HEK293T (cell line): ENCODE results near the gene USP33.

ENCODE experiments used
- ARNT ChIP-seq: fragments of 450-650 bp; IDR thresholded peaks from 2 replicates; pipeline ENCODE4 v1.6.1; 2017; ENCODE audit warnings: mild to moderate bottlenecking
- FOXK2 ChIP-seq: fragments of 450-650 bp; IDR thresholded peaks from 2 replicates; pipeline ENCODE4 v1.6.1; 2016; ENCODE audit warnings: mild to moderate bottlenecking
- HDGF ChIP-seq: fragments of 450-650 bp; IDR thresholded peaks from 2 replicates; pipeline ENCODE4 v1.6.1; 2017; ENCODE audit warnings: antibody characterized with exemption, borderline replicate concordance
- L3MBTL2 ChIP-seq: fragments of 450-650 bp; conservative IDR thresholded peaks from 2 replicates; pipeline ENCODE4 v1.6.1; 2016; ENCODE audit warnings: mild to moderate bottlenecking
- LEF1 ChIP-seq: fragments of 450-650 bp; IDR thresholded peaks from 2 replicates; pipeline ENCODE4 v1.6.1; 2017; ENCODE audit warnings: mild to moderate bottlenecking, borderline replicate concordance
- SP1 ChIP-seq: fragments of 450-650 bp; IDR thresholded peaks from 2 replicates; pipeline ENCODE4 v1.6.1; 2017
- SUZ12 ChIP-seq: fragments of 450-650 bp; IDR thresholded peaks from 2 replicates; pipeline ENCODE4 v1.6.1; 2016; ENCODE audit warnings: mild to moderate bottlenecking
- ZNF384 ChIP-seq: fragments of 450-650 bp; IDR thresholded peaks from 2 replicates; pipeline ENCODE4 v1.6.1; 2016

DNA sequence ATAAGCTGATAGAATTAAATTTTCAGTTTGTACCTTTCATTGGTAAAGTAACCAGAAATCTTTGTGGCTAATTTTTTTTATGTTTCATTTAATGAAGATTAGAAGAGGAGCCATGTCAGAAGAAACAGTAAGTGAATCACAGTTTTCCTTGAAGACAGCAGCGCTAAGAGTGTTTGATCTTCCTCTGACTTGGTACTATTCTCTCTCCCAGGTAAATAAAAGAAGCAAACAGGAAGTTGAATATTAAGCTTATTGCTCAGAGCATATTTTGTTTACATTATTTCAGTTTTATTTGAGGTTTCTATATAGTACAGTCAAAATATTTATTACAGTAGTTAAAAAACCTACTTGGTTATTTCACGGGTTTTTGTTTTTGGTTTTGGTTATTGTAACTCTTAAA, 23.5 kb upstream of the USP33 start:
- TF ChIP-seq SP1 (no peak), HDGF (no peak), SUZ12 (no peak), ZNF384 (no peak), LEF1 (no peak), ARNT (no peak), L3MBTL2 (no peak), FOXK2 (no peak)
